ENCODE data around the gene OR2M3. TPM values are rescaled to one million over a fixed set of nuclear protein-coding genes. Genes with fewer than 3 reads are reported as not detected.

Gene OR2M3, protein sequence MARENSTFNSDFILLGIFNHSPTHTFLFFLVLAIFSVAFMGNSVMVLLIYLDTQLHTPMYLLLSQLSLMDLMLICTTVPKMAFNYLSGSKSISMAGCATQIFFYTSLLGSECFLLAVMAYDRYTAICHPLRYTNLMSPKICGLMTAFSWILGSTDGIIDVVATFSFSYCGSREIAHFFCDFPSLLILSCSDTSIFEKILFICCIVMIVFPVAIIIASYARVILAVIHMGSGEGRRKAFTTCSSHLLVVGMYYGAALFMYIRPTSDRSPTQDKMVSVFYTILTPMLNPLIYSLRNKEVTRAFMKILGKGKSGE
- total RNA-seq, result not detected
- polyA plus RNA-seq, result not detected

DNA sequence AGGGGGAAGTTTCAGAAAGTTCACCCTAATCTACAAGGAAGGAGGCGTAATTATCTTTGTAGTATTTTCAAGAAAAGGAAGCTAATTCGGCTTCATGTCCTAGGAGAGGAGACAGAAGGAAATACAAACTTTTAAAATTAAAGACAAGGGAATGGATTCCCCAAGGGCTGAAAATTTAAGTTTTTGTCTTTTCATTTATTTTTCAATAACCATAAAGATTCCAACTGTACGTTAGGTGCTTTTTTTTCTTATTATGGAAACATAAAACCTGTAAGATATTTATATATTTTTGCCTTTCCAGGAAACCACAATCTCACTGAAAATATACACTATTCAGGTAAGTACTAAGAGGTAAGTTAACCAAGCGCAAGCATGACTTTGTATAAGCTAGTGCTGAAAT lies at the start of gene OR2M3:
OR2M3 (plus strand) TSS at position 301 of the 400 bp plus-strand sequence. CDS start 5,803 bp downstream, outside the sequence.
- no peaks in the 10 kb centered on the region for H3K9me3 ChIP-seq (ENCODE audit: control insufficient read depth in 2 of 2, low read length in 2 of 2)
- no peak within 1 kb of the TSS for H3K27ac ChIP-seq (ENCODE audit: insufficient read depth, low read length, poor library complexity, severe bottlenecking)
- no peak for DNase-seq
- H3K9me3 Mint-ChIP-seq, result peaks cover 0 to 17% (median 2%) of the 10 kb centered on the region in 7 donors
- H3K4me3 Mint-ChIP-seq, result no peak within 1 kb of the TSS
- H3K27me3 ChIP-seq (ENCODE audit: control insufficient read depth, insufficient read depth, low read length), result no peaks in the 10 kb centered on the region
- H3K27ac Mint-ChIP-seq, result no peak within 1 kb of the TSS
- no peaks in the 10 kb centered on the region for H3K4me1 ChIP-seq (ENCODE audit: control insufficient read depth, insufficient read depth, low read length, poor library complexity, severe bottlenecking)
- no peaks in the 10 kb centered on the region for H3K27me3 Mint-ChIP-seq
- H3K36me3 ChIP-seq (ENCODE audit: control insufficient read depth, insufficient read depth, low read length), result no peaks in the 10 kb centered on the region
- H3K4me3 ChIP-seq (ENCODE audit: low read depth, low read length), result no peak within 1 kb of the TSS
- H3K4me1 Mint-ChIP-seq, result no peaks in the 10 kb centered on the region
- no peak for ATAC-seq (ENCODE audit: low read depth in 2 of 2)
- H3K36me3 Mint-ChIP-seq, result no peaks in the 10 kb centered on the region

- Histone ChIP-seq H3K9me3 (ENCODE audit: control insufficient read depth in 2 of 2, low read length in 2 of 2) (no peaks in the 10 kb centered on the region), H3K4me3 (ENCODE audit: low read depth, low read length) (no peak overlapping the region), H3K4me1 (ENCODE audit: control insufficient read depth, insufficient read depth, low read length, poor library complexity, severe bottlenecking) (no peaks in the 10 kb centered on the region), H3K27me3 (ENCODE audit: control insufficient read depth, insufficient read depth, low read length) (no peaks in the 10 kb centered on the region), H3K27ac (ENCODE audit: insufficient read depth, low read length, poor library complexity, severe bottlenecking) (no peak overlapping the region), H3K36me3 (ENCODE audit: control insufficient read depth, insufficient read depth, low read length) (no peaks in the 10 kb centered on the region)
- Mint-ChIP-seq H3K4me1 (no peaks in the 10 kb centered on the region), H3K4me3 (no peak overlapping the region), H3K27me3 (no peaks in the 10 kb centered on the region), H3K9me3 (peaks cover 1 to 13% (median 7%) of the 10 kb centered on the region in 7 donors), H3K27ac (no peak overlapping the region), H3K36me3 (no peaks in the 10 kb centered on the region)
- no peak for DNase-seq
- no peak for ATAC-seq (ENCODE audit: low read depth in 2 of 2)
Observed at GRCh38 chr1:248152056-248152827, 44.8 kb upstream of the OR2M3 start.

GRCh38 chr1:248155927-248156326 lies 41.1 kb upstream of the OR2M3 start:
- no peaks in the 10 kb centered on the region for H3K4me1 ChIP-seq (ENCODE audit: control insufficient read depth, insufficient read depth, low read length, poor library complexity, severe bottlenecking)
- DNase-seq (no peak), ATAC-seq (ENCODE audit: low read depth in 2 of 2) (no peak)

GRCh38 chr1:248158758-248159157 lies 38.3 kb upstream of the OR2M3 start:
- no peaks in the 10 kb centered on the region for H3K36me3 Mint-ChIP-seq
- no peak overlapping the region for H3K27ac Mint-ChIP-seq
- H3K9me3 ChIP-seq (ENCODE audit: control insufficient read depth in 2 of 2, low read length in 2 of 2), result no peaks in the 10 kb centered on the region
- no peak overlapping the region for H3K4me3 Mint-ChIP-seq
- peaks cover 0 to 5% (median 2%) of the 10 kb centered on the region in 7 donors for H3K9me3 Mint-ChIP-seq
- H3K4me1 Mint-ChIP-seq, result no peaks in the 10 kb centered on the region
- ATAC-seq (ENCODE audit: low read depth in 2 of 2) (no peak), DNase-seq (no peak)
- H3K36me3 ChIP-seq (ENCODE audit: control insufficient read depth, insufficient read depth, low read length), result no peaks in the 10 kb centered on the region
- no peak overlapping the region for H3K27ac ChIP-seq (ENCODE audit: insufficient read depth, low read length, poor library complexity, severe bottlenecking)
- H3K27me3 Mint-ChIP-seq, result no peaks in the 10 kb centered on the region
- no peaks in the 10 kb centered on the region for H3K27me3 ChIP-seq (ENCODE audit: control insufficient read depth, insufficient read depth, low read length)
- no peaks in the 10 kb centered on the region for H3K4me1 ChIP-seq (ENCODE audit: control insufficient read depth, insufficient read depth, low read length, poor library complexity, severe bottlenecking)
- no peak overlapping the region for H3K4me3 ChIP-seq (ENCODE audit: low read depth, low read length)

More at GRCh38 chr1:248155927-248156326, 41.1 kb upstream of the OR2M3 start:
- peaks cover 0 to 5% (median 4%) of the 10 kb centered on the region in 7 donors for H3K9me3 Mint-ChIP-seq
- H3K27ac Mint-ChIP-seq, result no peak overlapping the region
- H3K36me3 ChIP-seq (ENCODE audit: control insufficient read depth, insufficient read depth, low read length), result no peaks in the 10 kb centered on the region
- no peak overlapping the region for H3K27ac ChIP-seq (ENCODE audit: insufficient read depth, low read length, poor library complexity, severe bottlenecking)
- no peaks in the 10 kb centered on the region for H3K27me3 Mint-ChIP-seq
- no peak overlapping the region for H3K4me3 Mint-ChIP-seq
- H3K4me1 Mint-ChIP-seq, result no peaks in the 10 kb centered on the region
- H3K27me3 ChIP-seq (ENCODE audit: control insufficient read depth, insufficient read depth, low read length), result no peaks in the 10 kb centered on the region
- H3K36me3 Mint-ChIP-seq, result no peaks in the 10 kb centered on the region
- no peaks in the 10 kb centered on the region for H3K9me3 ChIP-seq (ENCODE audit: control insufficient read depth in 2 of 2, low read length in 2 of 2)
- no peak overlapping the region for H3K4me3 ChIP-seq (ENCODE audit: low read depth, low read length)

GRCh38 chr1:248164031-248164430 lies 33.0 kb upstream of the OR2M3 start:
- no peaks in the 10 kb centered on the region for H3K36me3 Mint-ChIP-seq
- no peaks in the 10 kb centered on the region for H3K4me1 Mint-ChIP-seq

GRCh38 chr1:248165186-248165585 lies 31.9 kb upstream of the OR2M3 start:
- ATAC-seq (ENCODE audit: low read depth in 2 of 2) (no peak), DNase-seq (no peak)
- H3K9me3 ChIP-seq (ENCODE audit: control insufficient read depth in 2 of 2, low read length in 2 of 2), result no peaks in the 10 kb centered on the region
- Mint-ChIP-seq H3K4me1 (no peaks in the 10 kb centered on the region), H3K27me3 (no peaks in the 10 kb centered on the region), H3K27ac (no peak overlapping the region), H3K4me3 (no peak overlapping the region), H3K9me3 (peaks cover 0 to 6% (median 3%) of the 10 kb centered on the region in 7 donors), H3K36me3 (no peaks in the 10 kb centered on the region)
- no peak overlapping the region for H3K4me3 ChIP-seq (ENCODE audit: low read depth, low read length)
- no peaks in the 10 kb centered on the region for H3K27me3 ChIP-seq (ENCODE audit: control insufficient read depth, insufficient read depth, low read length)
- no peaks in the 10 kb centered on the region for H3K4me1 ChIP-seq (ENCODE audit: control insufficient read depth, insufficient read depth, low read length, poor library complexity, severe bottlenecking)
- H3K27ac ChIP-seq (ENCODE audit: insufficient read depth, low read length, poor library complexity, severe bottlenecking), result no peak overlapping the region
- H3K36me3 ChIP-seq (ENCODE audit: control insufficient read depth, insufficient read depth, low read length), result no peaks in the 10 kb centered on the region

More at GRCh38 chr1:248164031-248164430, 33.0 kb upstream of the OR2M3 start:
- Mint-ChIP-seq H3K27me3 (no peaks in the 10 kb centered on the region), H3K4me3 (no peak overlapping the region), H3K9me3 (peaks cover 0 to 8% (median 5%) of the 10 kb centered on the region in 7 donors), H3K27ac (no peak overlapping the region)
- H3K4me1 ChIP-seq (ENCODE audit: control insufficient read depth, insufficient read depth, low read length, poor library complexity, severe bottlenecking), result no peaks in the 10 kb centered on the region
- H3K4me3 ChIP-seq (ENCODE audit: low read depth, low read length), result no peak overlapping the region
- no peaks in the 10 kb centered on the region for H3K9me3 ChIP-seq (ENCODE audit: control insufficient read depth in 2 of 2, low read length in 2 of 2)
- H3K27ac ChIP-seq (ENCODE audit: insufficient read depth, low read length, poor library complexity, severe bottlenecking), result no peak overlapping the region
- DNase-seq (no peak), ATAC-seq (ENCODE audit: low read depth in 2 of 2) (no peak)
- H3K27me3 ChIP-seq (ENCODE audit: control insufficient read depth, insufficient read depth, low read length), result no peaks in the 10 kb centered on the region
- no peaks in the 10 kb centered on the region for H3K36me3 ChIP-seq (ENCODE audit: control insufficient read depth, insufficient read depth, low read length)

DNA sequence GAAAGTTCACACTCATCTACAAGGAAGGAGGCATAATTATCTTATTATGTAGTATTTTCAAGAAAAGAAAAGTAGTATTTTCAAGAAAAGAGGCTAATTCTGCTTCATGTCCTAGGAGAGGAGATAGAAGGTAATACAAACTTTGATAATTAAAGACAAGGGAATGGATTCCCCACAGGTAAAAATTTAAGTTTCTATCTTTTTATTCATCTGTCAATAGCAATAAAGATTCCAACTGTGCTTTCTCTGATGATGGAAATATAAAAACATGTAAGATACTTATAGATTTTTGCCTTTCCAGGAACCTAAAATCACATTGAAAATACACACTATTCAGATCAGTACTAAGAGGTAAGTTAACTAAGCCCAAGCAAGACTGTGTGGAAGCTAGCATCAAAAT lies 22.5 kb upstream of the OR2M3 start, which contains the start of gene OR2M2:
OR2M2 (plus strand) TSS at position 301 of the 400 bp plus-strand sequence. CDS start 5,165 bp downstream, outside the sequence.
- ATAC-seq (ENCODE audit: low read depth in 2 of 2) (no peak), DNase-seq (no peak)
- Mint-ChIP-seq H3K4me1 (no peaks in the 10 kb centered on the region), H3K27me3 (no peaks in the 10 kb centered on the region), H3K4me3 (no peak within 1 kb of the TSS), H3K27ac (no peak within 1 kb of the TSS), H3K9me3 (peaks cover 0 to 3% (median 0%) of the 10 kb centered on the region in 7 donors), H3K36me3 (no peaks in the 10 kb centered on the region)
- Histone ChIP-seq H3K9me3 (ENCODE audit: control insufficient read depth in 2 of 2, low read length in 2 of 2) (no peaks in the 10 kb centered on the region), H3K4me1 (ENCODE audit: control insufficient read depth, insufficient read depth, low read length, poor library complexity, severe bottlenecking) (no peaks in the 10 kb centered on the region), H3K36me3 (ENCODE audit: control insufficient read depth, insufficient read depth, low read length) (no peaks in the 10 kb centered on the region), H3K27me3 (ENCODE audit: control insufficient read depth, insufficient read depth, low read length) (no peaks in the 10 kb centered on the region), H3K4me3 (ENCODE audit: low read depth, low read length) (no peak within 1 kb of the TSS), H3K27ac (ENCODE audit: insufficient read depth, low read length, poor library complexity, severe bottlenecking) (no peak within 1 kb of the TSS)

Measured in CD4-positive, CD25-positive, alpha-beta regulatory T cell (primary cell).